ENCODE measurements around the gene NBAS.

DNA sequence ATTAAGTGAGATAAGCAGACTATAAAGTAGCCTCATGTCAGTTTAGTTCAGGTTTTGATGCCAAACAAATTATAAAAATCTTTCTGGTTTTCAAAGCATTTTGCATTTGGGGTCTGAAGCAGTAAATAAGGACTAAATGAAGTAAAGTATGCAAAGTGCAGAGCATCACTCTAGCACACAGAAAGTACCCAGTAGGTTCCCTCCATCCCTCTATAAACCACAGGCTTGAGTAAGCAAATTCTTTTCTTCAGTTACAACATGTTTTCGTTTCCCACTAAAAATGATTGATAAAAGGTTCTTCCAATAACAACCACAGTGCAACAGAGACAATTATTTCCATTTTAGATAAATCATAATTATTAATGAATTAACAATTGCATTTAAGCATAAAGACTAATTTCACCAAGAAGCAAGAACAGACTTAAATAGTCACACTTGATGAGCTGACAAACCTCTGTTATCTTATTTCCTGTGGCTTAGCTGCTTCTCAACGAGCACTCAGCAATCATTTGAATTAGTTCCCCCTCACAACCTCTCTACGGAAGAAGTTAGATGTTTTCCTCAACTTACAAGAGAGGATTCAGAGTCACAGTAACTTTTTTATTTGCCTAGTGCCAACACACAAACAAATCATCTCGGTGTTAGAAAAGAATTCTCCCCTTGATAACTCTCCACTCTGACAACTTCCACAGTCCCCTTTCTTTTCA, 249.8 kb downstream of the NBAS start:
- TF ChIP-seq RFX5 (IDR thresholded peaks at IDR 0.05; ENCODE audit: low read depth, low read length) (no peak), RBM39 (IDR thresholded peaks at IDR 0.05; ENCODE audit: low read depth, low read length, poor library complexity, severe bottlenecking) (no peak), POLR2AphosphoS5 (IDR thresholded peaks at IDR 0.05; ENCODE audit: low read depth, low read length) (no peak), FOXM1 (CRISPR knock-in tag; IDR thresholded peaks at IDR 0.05) (no peak), POLR2A (IDR thresholded peaks at IDR 0.05; ENCODE audit: insufficient read depth in 1 of 2, low read depth in 2 of 2, low read length in 2 of 2) (no peak), EZH2 (conservative IDR thresholded peaks at IDR 0.05; ENCODE audit: low read depth, low read length) (no peak), ATM (IDR thresholded peaks at IDR 0.05; ENCODE audit: borderline replicate concordance) (no peak), SRF (IDR thresholded peaks at IDR 0.05; ENCODE audit: low read depth, low read length) (no peak)
- TF ChIP-seq, protein P1, sequence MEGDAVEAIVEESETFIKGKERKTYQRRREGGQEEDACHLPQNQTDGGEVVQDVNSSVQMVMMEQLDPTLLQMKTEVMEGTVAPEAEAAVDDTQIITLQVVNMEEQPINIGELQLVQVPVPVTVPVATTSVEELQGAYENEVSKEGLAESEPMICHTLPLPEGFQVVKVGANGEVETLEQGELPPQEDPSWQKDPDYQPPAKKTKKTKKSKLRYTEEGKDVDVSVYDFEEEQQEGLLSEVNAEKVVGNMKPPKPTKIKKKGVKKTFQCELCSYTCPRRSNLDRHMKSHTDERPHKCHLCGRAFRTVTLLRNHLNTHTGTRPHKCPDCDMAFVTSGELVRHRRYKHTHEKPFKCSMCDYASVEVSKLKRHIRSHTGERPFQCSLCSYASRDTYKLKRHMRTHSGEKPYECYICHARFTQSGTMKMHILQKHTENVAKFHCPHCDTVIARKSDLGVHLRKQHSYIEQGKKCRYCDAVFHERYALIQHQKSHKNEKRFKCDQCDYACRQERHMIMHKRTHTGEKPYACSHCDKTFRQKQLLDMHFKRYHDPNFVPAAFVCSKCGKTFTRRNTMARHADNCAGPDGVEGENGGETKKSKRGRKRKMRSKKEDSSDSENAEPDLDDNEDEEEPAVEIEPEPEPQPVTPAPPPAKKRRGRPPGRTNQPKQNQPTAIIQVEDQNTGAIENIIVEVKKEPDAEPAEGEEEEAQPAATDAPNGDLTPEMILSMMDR (CRISPR knock-in tag; IDR thresholded peaks at IDR 0.05) = no peak
- TF ChIP-seq, protein P2, sequence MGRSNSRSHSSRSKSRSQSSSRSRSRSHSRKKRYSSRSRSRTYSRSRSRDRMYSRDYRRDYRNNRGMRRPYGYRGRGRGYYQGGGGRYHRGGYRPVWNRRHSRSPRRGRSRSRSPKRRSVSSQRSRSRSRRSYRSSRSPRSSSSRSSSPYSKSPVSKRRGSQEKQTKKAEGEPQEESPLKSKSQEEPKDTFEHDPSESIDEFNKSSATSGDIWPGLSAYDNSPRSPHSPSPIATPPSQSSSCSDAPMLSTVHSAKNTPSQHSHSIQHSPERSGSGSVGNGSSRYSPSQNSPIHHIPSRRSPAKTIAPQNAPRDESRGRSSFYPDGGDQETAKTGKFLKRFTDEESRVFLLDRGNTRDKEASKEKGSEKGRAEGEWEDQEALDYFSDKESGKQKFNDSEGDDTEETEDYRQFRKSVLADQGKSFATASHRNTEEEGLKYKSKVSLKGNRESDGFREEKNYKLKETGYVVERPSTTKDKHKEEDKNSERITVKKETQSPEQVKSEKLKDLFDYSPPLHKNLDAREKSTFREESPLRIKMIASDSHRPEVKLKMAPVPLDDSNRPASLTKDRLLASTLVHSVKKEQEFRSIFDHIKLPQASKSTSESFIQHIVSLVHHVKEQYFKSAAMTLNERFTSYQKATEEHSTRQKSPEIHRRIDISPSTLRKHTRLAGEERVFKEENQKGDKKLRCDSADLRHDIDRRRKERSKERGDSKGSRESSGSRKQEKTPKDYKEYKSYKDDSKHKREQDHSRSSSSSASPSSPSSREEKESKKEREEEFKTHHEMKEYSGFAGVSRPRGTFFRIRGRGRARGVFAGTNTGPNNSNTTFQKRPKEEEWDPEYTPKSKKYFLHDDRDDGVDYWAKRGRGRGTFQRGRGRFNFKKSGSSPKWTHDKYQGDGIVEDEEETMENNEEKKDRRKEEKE (IDR thresholded peaks at IDR 0.05) = no peak
- TF ChIP-seq, protein P3, sequence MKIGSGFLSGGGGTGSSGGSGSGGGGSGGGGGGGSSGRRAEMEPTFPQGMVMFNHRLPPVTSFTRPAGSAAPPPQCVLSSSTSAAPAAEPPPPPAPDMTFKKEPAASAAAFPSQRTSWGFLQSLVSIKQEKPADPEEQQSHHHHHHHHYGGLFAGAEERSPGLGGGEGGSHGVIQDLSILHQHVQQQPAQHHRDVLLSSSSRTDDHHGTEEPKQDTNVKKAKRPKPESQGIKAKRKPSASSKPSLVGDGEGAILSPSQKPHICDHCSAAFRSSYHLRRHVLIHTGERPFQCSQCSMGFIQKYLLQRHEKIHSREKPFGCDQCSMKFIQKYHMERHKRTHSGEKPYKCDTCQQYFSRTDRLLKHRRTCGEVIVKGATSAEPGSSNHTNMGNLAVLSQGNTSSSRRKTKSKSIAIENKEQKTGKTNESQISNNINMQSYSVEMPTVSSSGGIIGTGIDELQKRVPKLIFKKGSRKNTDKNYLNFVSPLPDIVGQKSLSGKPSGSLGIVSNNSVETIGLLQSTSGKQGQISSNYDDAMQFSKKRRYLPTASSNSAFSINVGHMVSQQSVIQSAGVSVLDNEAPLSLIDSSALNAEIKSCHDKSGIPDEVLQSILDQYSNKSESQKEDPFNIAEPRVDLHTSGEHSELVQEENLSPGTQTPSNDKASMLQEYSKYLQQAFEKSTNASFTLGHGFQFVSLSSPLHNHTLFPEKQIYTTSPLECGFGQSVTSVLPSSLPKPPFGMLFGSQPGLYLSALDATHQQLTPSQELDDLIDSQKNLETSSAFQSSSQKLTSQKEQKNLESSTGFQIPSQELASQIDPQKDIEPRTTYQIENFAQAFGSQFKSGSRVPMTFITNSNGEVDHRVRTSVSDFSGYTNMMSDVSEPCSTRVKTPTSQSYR (CRISPR knock-in tag; IDR thresholded peaks at IDR 0.05; ENCODE audit: borderline replicate concordance) = no peak
- TF ChIP-seq, protein P4, sequence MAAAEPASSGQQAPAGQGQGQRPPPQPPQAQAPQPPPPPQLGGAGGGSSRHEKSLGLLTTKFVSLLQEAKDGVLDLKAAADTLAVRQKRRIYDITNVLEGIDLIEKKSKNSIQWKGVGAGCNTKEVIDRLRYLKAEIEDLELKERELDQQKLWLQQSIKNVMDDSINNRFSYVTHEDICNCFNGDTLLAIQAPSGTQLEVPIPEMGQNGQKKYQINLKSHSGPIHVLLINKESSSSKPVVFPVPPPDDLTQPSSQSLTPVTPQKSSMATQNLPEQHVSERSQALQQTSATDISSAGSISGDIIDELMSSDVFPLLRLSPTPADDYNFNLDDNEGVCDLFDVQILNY (CRISPR knock-in tag; conservative IDR thresholded peaks at IDR 0.05) = no peak

Measured in HepG2 (cell line).